ENCODE measurements around the gene KLHL40. TPM values are rescaled to one million over a fixed set of nuclear protein-coding genes. Genes with fewer than 3 reads are reported as not detected.

The KLHL40 gene
- total and polyA plus RNA-seq, 10 of the 15 experiments (the other 5 are each of a cell fraction or from before 2014, with no cell fraction given), result not detected

DNA sequence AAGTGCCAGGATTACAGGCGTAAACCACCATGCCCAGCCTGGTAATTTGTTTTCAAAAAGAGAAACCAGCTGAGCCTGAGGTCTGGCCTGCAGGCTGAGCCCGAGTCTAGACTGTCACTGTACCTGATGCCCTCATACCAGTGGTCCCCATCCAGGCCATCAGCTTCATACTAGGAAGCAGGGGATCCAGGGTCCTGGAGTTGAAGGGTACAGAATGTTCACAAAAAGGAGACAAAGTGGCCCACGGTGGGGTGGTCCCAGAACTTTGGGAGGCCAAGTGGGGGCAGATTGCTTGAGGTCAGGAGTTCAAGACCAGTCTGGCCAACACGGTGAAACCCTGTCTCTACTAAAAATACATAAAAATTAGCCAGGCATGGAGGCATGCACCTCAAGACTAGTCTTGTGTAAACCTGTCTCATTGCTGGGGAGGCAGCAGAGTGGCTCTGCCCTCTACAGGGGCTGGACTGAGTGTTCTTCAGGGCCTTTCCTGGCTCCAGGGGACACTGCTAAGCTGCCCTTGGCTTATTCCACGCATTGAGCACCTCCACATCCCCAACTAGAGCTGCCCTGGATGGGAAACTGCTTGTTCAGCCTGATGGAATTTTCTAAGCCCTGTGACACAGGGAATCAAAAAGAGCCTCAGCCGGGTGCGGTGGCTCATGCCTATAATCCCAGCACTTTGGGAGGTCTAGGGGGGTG lies 25.1 kb downstream of the KLHL40 start:
- RAD21 ChIA-PET (ENCODE audit: unreplicated experiment), result no interaction called here
- in situ Hi-C loops (cut with MboI), result no loop called here
- CTCF ChIA-PET, result no interaction called here
- no peaks in the 10 kb centered on the region; a peak in 3 of 4 replicates for H3K27me3 ChIP-seq (replicated peaks in 1 of 2; ENCODE audit: control insufficient read depth in 2 of 2, insufficient read depth in 2 of 2, low read length in 1 of 2)
- H3K79me2 ChIP-seq (ENCODE audit: control insufficient read depth, insufficient read depth, low read length), result no peaks in the 10 kb centered on the region
- FAIRE-seq (no peak), ATAC-seq (no peak), DNase-seq (ENCODE audit: low read depth, low spot score) (no peak)
- no peaks in the 10 kb centered on the region for H3K9me3 ChIP-seq (replicated peaks; ENCODE audit: control insufficient read depth, insufficient read depth, low read length)
- H3K4me1 ChIP-seq (ENCODE audit: control insufficient read depth, insufficient read depth, low read length), result no peaks in the 10 kb centered on the region
- H3K4me2 ChIP-seq (ENCODE audit: control insufficient read depth, insufficient read depth), result no peak overlapping the region
- SMC1A ChIA-PET (ENCODE audit: uncharacterized antibody, unreplicated experiment), result interaction anchor here (0.7 kb wide), 1 partner anchor 39 kb away, joined by 3 read pairs; no protein-coding TSS in a partner anchor
- H4K20me1 ChIP-seq (ENCODE audit: control insufficient read depth, insufficient read depth), result no peaks in the 10 kb centered on the region
- H2AFZ ChIP-seq (ENCODE audit: control insufficient read depth, low read depth, low read length), result no peak overlapping the region
- H3K9ac ChIP-seq (ENCODE audit: control insufficient read depth, insufficient read depth, low read length), result no peak overlapping the region
- no peak for TF ChIP-seq RELB (IDR thresholded peaks at IDR 0.05; ENCODE audit: low read depth)
- no peak for TF ChIP-seq JUND (IDR thresholded peaks at IDR 0.05; ENCODE audit: low read depth, low read length)
- no peak for TF ChIP-seq SPI1 (IDR thresholded peaks at IDR 0.05; ENCODE audit: borderline replicate concordance, insufficient read depth, low read depth, low read length)
- POLR2A ChIA-PET, result no interaction called here
- intact Hi-C loops (cut with micrococcal nuclease; ENCODE audit: unreplicated experiment), result no loop called here
- H3K4me3 ChIP-seq, result no peak overlapping the region
- BruUV-seq (replicated peaks), result no TSS peak
- H3K27ac ChIP-seq (ENCODE audit: control insufficient read depth, insufficient read depth), result no peak overlapping the region
- 31% methylated on average over 7 of the region's 7 CpGs for whole genome bisulfite sequencing (ENCODE audit: insufficient coverage, insufficient replicate concordance, low lambda C conversion rate, missing lambda C conversion rate)
- H3K36me3 ChIP-seq (ENCODE audit: control insufficient read depth in 2 of 2, insufficient read depth in 2 of 2, low read length in 1 of 2), result no peaks in the 10 kb centered on the region
